Epithelial cell of proximal tubule (primary cell): ENCODE results near the gene SPTY2D1. TPM values are rescaled to one million over a fixed set of nuclear protein-coding genes. Genes with fewer than 3 reads are reported as not detected.

Experiments used
- DNase-seq: peaks from one replicate; pipeline ENCODE4 v3.0.0-alpha.2; 2011; ENCODE audit warnings: low read depth
- H3K4me3 ChIP-seq: 2 replicates; pipeline ENCODE4 v1.5.1; 2011; ENCODE audit warnings: low read depth, mild to moderate bottlenecking, low read length
- CTCF ChIP-seq: conservative IDR thresholded peaks from 2 replicates; pipeline ENCODE4 v1.5.1; 2012; ENCODE audit warnings: low read depth, mild to moderate bottlenecking, low read length
- total RNA-seq: library from RNA; depleted of rRNA; stranded (reverse); fragments of >200 nt; gene quantifications from 2 replicates; pipeline ENCODE4 v1.2.3, GENCODE V29; 2015

Gene SPTY2D1
- total RNA-seq, 1 donor from 2014 or later: 8.6 TPM

- DNase-seq: no peak
- no peak for TF ChIP-seq CTCF
- H3K4me3 ChIP-seq: no peak overlapping the region
These were observed 70.9 kb downstream of the SPTY2D1 start for GRCh38 chr11:18563090-18563730.

Other genes starting within 250 kb of the SPTY2D1 start
- gene LDHA, start 239.8 kb downstream of the SPTY2D1 start, total RNA-seq: 1,254 and 1,671 TPM in 2 replicates
- not detected in 2 replicates for gene LDHC, start 222.0 kb downstream of the SPTY2D1 start, total RNA-seq
- gene LDHAL6A, start 178.5 kb downstream of the SPTY2D1 start, total RNA-seq: not detected in 2 replicates
- 79.9 and 124 TPM in 2 replicates for gene TSG101, start 107.4 kb downstream of the SPTY2D1 start, total RNA-seq
- gene UEVLD, start 45.6 kb downstream of the SPTY2D1 start, total RNA-seq: 21.2 and 36.7 TPM in 2 replicates
- gene MISFA, start 34.6 kb downstream of the SPTY2D1 start, total RNA-seq: 0.36 and 1.3 TPM in 2 replicates
- gene TMEM86A, start 64.4 kb upstream of the SPTY2D1 start, total RNA-seq: 0.92 and 2.0 TPM in 2 replicates
- gene IGSF22, start 91.8 kb upstream of the SPTY2D1 start, total RNA-seq: 0.06 and 0.14 TPM in 2 replicates
- 0.07 TPM in 1 of 2 replicates, not detected in the other for gene PTPN5, start 157.5 kb upstream of the SPTY2D1 start, total RNA-seq